Stomach (tissue), 4 donors: ENCODE results near the gene EID2.

Source experiments
- CTCF ChIP-seq, 7 experiments: fragments of 450-650 bp in 4 of 7; fragments of 200-600 bp in 3 of 7; sonication (generic) in 3 of 7; IDR thresholded peaks; one replicate each; pipeline ENCODE4 v1.5.1; 2016 to 2019; ENCODE audit warnings: antibody characterized with exemption in 7 of 7, control low read depth in 2 of 7, mild to moderate bottlenecking in 1 of 7
- POLR2A ChIP-seq, 4 donors: fragments of 450-650 bp; IDR thresholded peaks; one replicate each; pipeline ENCODE4 v1.6.1; 2016; ENCODE audit warnings: antibody characterized with exemption in 4 of 4, control low read depth in 2 of 4, mild to moderate bottlenecking in 1 of 4, moderate library complexity in 1 of 4
- POLR2AphosphoS5 ChIP-seq, 3 donors: sonication (generic); formaldehyde crosslinking; IDR thresholded peaks; one replicate each; pipeline ENCODE4 v1.6.1; 2016; ENCODE audit warnings: antibody characterized with exemption in 3 of 3

GRCh38 chr19:39550197-39550596, 10.2 kb upstream of the EID2 start:
- TF ChIP-seq CTCF (IDR thresholded peaks at IDR 0.05): no peak
- TF ChIP-seq POLR2A (IDR thresholded peaks at IDR 0.05): no peak
- no peak for TF ChIP-seq POLR2AphosphoS5 (IDR thresholded peaks at IDR 0.05)
